Activated CD4-positive, alpha-beta T cell treated with anti-CD3 and anti-CD28 coated beads for 36 hours (primary cell): ENCODE results near the gene ANKRD13D. TPM values are rescaled to one million over a fixed set of nuclear protein-coding genes. Genes with fewer than 3 reads are reported as not detected.

ENCODE experiments used
- ATAC-seq: fragments of 200-7000 bp; cut with Tn5 transposase; one replicate; pipeline ENCODE4 v1.10.0; 2021; ENCODE audit warnings: mild to moderate bottlenecking, moderate library complexity
- CTCF ChIA-PET: fragments of 350-600 bp; sonication (Branson Sonifier 250); formaldehyde crosslinking; loops from one replicate; lab custom pipeline; 2021; ENCODE audit warnings: antibody characterized with exemption; lab: Charles Lee
- POLR2A ChIA-PET: fragments of 350-600 bp; sonication (Branson Sonifier 250); formaldehyde crosslinking; loops from one replicate; lab custom pipeline; 2021; ENCODE audit warnings: antibody characterized with exemption, inconsistent platforms; lab: Charles Lee
- DNase-seq: peaks from one replicate; pipeline ENCODE4 v3.0.0-alpha.2; 2020
- H3K27ac Mint-ChIP-seq: one replicate; pipeline ENCODE4 v1.8.0; 2021; ENCODE audit warnings: mixed read lengths
- H3K27me3 Mint-ChIP-seq: one replicate; pipeline ENCODE4 v1.8.0; 2021; ENCODE audit warnings: mixed read lengths
- H3K36me3 Mint-ChIP-seq: one replicate; pipeline ENCODE4 v1.8.0; 2021; ENCODE audit warnings: low read depth, mixed read lengths
- H3K4me1 Mint-ChIP-seq: one replicate; pipeline ENCODE4 v1.8.0; 2021; ENCODE audit warnings: mixed read lengths
- H3K4me3 Mint-ChIP-seq: one replicate; pipeline ENCODE4 v1.8.0; 2021; ENCODE audit warnings: mild to moderate bottlenecking, moderate library complexity, mixed read lengths
- H3K9me3 Mint-ChIP-seq: one replicate; pipeline ENCODE4 v1.8.0; 2021; ENCODE audit warnings: low read depth, mixed read lengths
- intact Hi-C, 2 experiments: fragments of 100-400 bp; cut with DNase I in 1 of 2; cut with micrococcal nuclease in 1 of 2; formaldehyde crosslinking; loops; one replicate each; pipeline versions ENCODE4 v1.14.2 to v1.15.1; 2022 to 2024; cut with DNase I, micrococcal nuclease
- total RNA-seq, 2 experiments: library from RNA; stranded (reverse); gene quantifications; one replicate each; pipeline ENCODE4 v1.2.3, GENCODE V29; 2021

ANKRD13D gene
- total RNA-seq, 2 experiments from 2014 or later, result 44.9 to 69.5 TPM

GRCh38 chr11:67349036-67349435, 59.9 kb downstream of the ANKRD13D start:
- Mint-ChIP-seq H3K4me3 (no peak overlapping the region), H3K9me3 (no peaks in the 10 kb centered on the region), H3K36me3 (no peaks in the 10 kb centered on the region), H3K27me3 (no peaks in the 10 kb centered on the region), H3K4me1 (peaks cover 70% of the 10 kb centered on the region), H3K27ac (no peak overlapping the region)
- ATAC-seq, result no peak
- DNase-seq, result no peak
- ChIA-PET CTCF (interaction anchor here (0.7 to 12.6 kb wide), 5 partner anchors 15 to 246 kb away, joined by 3 to 445 read pairs (median 4); partner anchors contain the start of genes CLCF1, RAD9A and TMEM134), POLR2A (no interaction called here)
- intact Hi-C loops, result no loop called here

DNA sequence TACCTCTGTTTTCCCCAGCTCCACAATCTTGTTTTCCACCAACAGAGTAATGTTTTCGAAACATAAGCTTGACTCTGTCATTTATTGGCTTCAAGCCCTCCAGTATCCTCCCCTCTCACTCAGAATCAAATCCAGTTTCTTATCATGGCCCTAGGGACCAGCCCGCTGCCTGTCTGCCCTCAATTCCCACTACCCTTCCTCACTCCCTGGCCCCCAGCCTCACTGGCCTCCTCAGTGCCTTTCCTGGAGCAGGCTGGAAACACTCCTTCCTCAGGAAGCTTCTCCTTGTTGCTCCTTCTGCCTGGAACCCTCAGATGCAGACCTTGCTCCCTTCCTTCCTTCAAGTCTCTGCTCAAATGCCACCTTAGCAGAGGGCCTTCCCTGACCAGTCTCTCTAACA, 60.4 kb downstream of the ANKRD13D start:
- Mint-ChIP-seq H3K4me1 (peaks cover 70% of the 10 kb centered on the region), H3K27me3 (no peaks in the 10 kb centered on the region), H3K27ac (peak overlapping the region; percentile 26), H3K36me3 (no peaks in the 10 kb centered on the region), H3K4me3 (no peak overlapping the region), H3K9me3 (no peaks in the 10 kb centered on the region)
- POLR2A ChIA-PET, result no interaction called here
- ATAC-seq (no peak), DNase-seq (no peak)
- CTCF ChIA-PET, result interaction anchor here (0.7 to 12.6 kb wide), 5 partner anchors 14 to 247 kb away, joined by 3 to 445 read pairs (median 4); partner anchors contain the start of genes CLCF1, RAD9A and TMEM134
- intact Hi-C loops, result no loop called here

DNA sequence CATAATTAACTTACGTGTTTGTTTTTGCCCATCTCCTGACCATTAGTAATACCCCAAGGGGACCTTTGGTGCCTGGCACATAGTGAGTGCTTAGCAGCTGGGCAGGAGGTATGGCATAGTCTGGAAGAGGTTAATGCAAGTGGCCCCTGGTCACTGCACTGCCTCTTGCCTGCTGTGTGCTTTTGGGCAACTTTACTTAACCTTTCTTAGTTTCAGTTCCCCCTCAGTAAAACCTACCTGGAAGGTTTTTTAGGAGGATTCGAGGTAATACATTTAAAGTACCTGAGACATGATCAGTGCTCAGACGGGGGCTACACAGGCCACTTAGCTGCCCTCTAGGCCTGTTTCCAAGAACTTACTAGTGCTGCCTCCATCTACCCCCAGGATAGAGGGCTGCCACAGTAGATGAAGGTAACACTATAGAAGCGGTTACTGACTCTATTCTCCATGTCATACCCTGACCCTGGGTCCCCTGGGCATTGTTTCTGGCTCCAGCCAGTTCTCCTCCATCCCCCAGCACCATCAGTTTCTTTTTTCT, 60.9 kb downstream of the ANKRD13D start:
- peaks cover 70% of the 10 kb centered on the region for H3K4me1 Mint-ChIP-seq

DNA sequence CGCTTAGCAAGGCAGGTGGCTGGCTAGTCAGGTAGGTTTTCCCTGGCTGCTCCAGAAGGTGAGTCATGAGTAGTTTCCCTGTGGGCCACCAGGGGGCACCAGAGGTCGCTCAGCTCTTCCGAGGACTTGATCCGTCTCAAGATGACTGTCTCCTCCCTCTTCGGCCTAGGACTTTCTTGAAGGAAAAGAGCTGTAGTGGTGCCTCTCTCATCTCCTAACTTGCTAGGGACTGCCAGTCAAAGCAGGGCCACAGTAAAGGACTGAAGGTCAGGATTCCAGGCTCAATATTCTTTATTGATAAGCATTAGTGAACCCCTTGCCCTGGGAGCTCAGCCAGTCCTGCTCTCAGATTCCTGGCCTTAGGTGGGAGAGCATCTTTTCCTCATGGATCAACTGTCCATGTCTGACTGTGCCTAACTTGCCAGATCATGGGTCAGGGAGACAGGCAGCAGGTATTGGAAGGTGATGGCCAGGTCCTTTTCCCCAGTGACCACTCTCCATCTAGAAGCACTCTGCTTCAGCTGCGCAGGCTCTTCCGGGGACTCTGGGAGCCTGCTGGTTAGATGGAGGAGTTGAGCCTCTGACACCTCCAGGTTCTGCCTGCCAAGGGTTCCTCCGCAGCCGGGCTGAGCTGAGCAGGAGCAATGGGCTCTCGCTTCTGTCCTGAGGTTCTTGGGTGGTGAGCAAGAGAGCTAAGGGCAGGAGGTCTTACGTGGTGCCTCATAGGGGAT, 62.3 kb downstream of the ANKRD13D start:
- CTCF ChIA-PET, result interaction anchor here (0.5 to 12.6 kb wide), 32 partner anchors 9 to 278 kb away, joined by 3 to 445 read pairs (median 4); partner anchors contain the start of genes CDK2AP2, CLCF1, NUDT8 and PPP1CA
- Mint-ChIP-seq H3K4me1 (peaks cover 57% of the 10 kb centered on the region), H3K36me3 (no peaks in the 10 kb centered on the region), H3K4me3 (peak overlapping the region; percentile 95), H3K9me3 (no peaks in the 10 kb centered on the region), H3K27ac (peak overlapping the region; percentile 71), H3K27me3 (no peaks in the 10 kb centered on the region)
- peak; percentile 79 for DNase-seq
- ATAC-seq, result peak; percentile 13
- POLR2A ChIA-PET, result interaction anchor here (0.7 to 1.2 kb wide), 2 partner anchors 31 to 112 kb away, joined by 3 read pairs; no protein-coding TSS in a partner anchor
- intact Hi-C loops, result loop anchor here (1.0 to 10.0 kb wide), 5 partner anchors 31 to 456 kb away; partner anchors contain the start of gene GSTP1 (in 1 of the 2)

More for the DNA sequence above, 60.9 kb downstream of the ANKRD13D start:
- Mint-ChIP-seq H3K27me3 (no peaks in the 10 kb centered on the region), H3K4me3 (no peak overlapping the region), H3K9me3 (no peaks in the 10 kb centered on the region), H3K36me3 (no peaks in the 10 kb centered on the region), H3K27ac (peak overlapping the region; percentile 26)
- ATAC-seq, result no peak
- ChIA-PET POLR2A (no interaction called here), CTCF (interaction anchor here (1.0 to 12.6 kb wide), 5 partner anchors 14 to 119 kb away, joined by 3 to 445 read pairs (median 39); partner anchors contain the start of genes CLCF1, RAD9A and TMEM134)
- DNase-seq, result no peak
- intact Hi-C loops, result loop anchor here in 1 of 2 experiments (5.0 to 10.0 kb wide), 3 partner anchors 232 to 457 kb away; partner anchors contain the start of gene GSTP1

Other genes starting within 250 kb of the ANKRD13D start
- under 1 TPM; 0.47 to 0.78 TPM for gene RHOD, start 232.5 kb upstream of the ANKRD13D start, total RNA-seq
- 10 to 100 TPM; 74.8 to 89.7 TPM for gene KDM2A, start 170.0 kb upstream of the ANKRD13D start, total RNA-seq
- 100 to 1,000 TPM; 202 to 241 TPM for gene GRK2, start 22.8 kb upstream of the ANKRD13D start, total RNA-seq
- gene SSH3, start 14.2 kb downstream of the ANKRD13D start, total RNA-seq, result 10 to 100 TPM in 1 of 2 experiments, 1 to 10 TPM in 1; 6.0 to 11.1 TPM
- gene POLD4, start 64.2 kb downstream of the ANKRD13D start, total RNA-seq, result 10 to 100 TPM; 31.3 to 37.5 TPM
- gene CLCF1, start 84.3 kb downstream of the ANKRD13D start, total RNA-seq, result under 1 TPM; 0.09 to 0.27 TPM
- gene RAD9A, start 102.7 kb downstream of the ANKRD13D start, total RNA-seq, result 10 to 100 TPM; 28.8 to 30.0 TPM
- gene PPP1CA, start 112.6 kb downstream of the ANKRD13D start, total RNA-seq, result 100 to 1,000 TPM; 199 to 227 TPM
- 100 to 1,000 TPM in 1 of 2 experiments, 10 to 100 TPM in 1; 83.2 to 123 TPM for gene TBC1D10C, start 114.8 kb downstream of the ANKRD13D start, total RNA-seq
- gene CARNS1, start 126.4 kb downstream of the ANKRD13D start, total RNA-seq, result 1 to 10 TPM; 1.5 to 1.6 TPM
- 10 to 100 TPM; 53.4 to 57.2 TPM for gene RPS6KB2, start 139.2 kb downstream of the ANKRD13D start, total RNA-seq
- gene PTPRCAP, start 148.4 kb downstream of the ANKRD13D start, total RNA-seq, result 10 to 100 TPM; 80.1 to 83.4 TPM
- 100 to 1,000 TPM; 178 to 285 TPM for gene CORO1B, start 154.2 kb downstream of the ANKRD13D start, total RNA-seq
- gene GPR152, start 163.4 kb downstream of the ANKRD13D start, total RNA-seq, result not detected
- gene CABP4, start 166.1 kb downstream of the ANKRD13D start, total RNA-seq, result under 1 TPM; 0.37 to 0.46 TPM
- gene TMEM134, start 179.9 kb downstream of the ANKRD13D start, total RNA-seq, result 10 to 100 TPM; 69.9 to 74.7 TPM
- 100 to 1,000 TPM; 142 to 144 TPM for gene AIP, start 193.7 kb downstream of the ANKRD13D start, total RNA-seq
- gene PITPNM1, start 216.1 kb downstream of the ANKRD13D start, total RNA-seq, result 100 to 1,000 TPM in 1 of 2 experiments, 10 to 100 TPM in 1; 94.5 to 100 TPM
- 10 to 100 TPM; 64.1 to 68.7 TPM for gene CDK2AP2, start 218.9 kb downstream of the ANKRD13D start, total RNA-seq
- gene CABP2, start 234.1 kb downstream of the ANKRD13D start, total RNA-seq, result not detected